NK-92 (cell line): ENCODE data around the gene PFDN1.

Source experiments
- DNase-seq: peaks from one replicate; lab custom pipeline; 2025; ENCODE audit not compliant: unreplicated experiment; lab: John Stamatoyannopoulos, UW

The PFDN1 gene

DNA sequence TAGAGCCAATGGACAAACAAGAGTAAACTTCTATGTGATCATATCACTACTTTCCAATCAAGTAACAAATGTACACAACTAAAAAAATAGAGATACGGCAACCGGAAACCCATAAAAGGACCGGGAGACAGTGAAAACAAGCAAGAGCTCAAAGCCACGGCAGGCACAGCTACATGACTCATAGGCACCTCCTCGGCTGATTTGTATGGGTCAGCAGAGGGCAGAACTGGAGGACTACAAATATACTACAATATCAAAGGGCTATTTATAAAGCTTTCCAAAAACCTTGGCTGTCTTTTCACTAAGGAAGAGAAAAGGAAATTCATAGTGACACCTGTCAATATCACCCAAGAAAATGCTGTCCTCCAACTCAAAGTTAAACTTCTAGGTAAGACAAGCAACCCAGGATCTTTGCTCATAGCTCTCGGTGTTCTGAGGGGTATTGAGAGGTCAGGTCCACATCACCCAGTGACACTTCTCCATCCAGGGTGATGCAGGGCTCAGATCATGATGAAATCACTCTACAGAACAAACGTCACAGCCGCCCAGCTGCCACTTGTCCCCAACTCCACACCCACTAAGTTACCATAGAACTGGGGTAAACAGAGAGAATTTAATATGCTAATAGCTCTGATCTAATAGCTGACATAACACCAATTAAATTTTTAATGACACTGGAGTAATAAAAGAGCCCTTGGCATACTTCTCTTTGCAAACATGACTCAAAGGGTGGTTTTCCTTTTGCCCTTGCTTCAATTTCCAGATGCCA lies 41.3 kb downstream of the PFDN1 start:
- no peak for DNase-seq

DNA sequence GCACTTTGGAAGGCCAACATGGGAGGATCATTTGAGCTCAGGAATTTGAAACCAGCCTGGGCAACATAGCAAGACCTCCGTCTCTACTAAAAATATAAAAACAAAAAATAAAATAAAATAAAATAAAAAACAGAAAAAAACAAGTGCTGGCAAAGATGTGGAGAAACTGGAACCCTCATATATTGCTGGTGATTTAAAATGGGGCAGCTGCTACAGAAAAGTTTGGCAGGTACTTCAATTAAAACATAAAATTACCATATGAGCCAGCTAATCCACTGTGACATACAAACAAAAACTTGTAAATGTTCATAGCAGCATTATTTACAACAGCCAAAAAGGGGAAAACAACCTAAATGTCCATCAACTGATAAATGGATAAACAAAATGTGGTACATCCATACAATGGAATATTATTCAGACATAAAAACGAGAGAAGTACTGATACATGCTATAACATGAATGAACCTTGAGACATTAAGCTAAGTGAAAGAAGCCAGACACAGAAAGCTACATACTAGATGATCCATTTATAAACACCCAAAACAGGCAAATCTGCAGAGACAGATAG lies 42.7 kb downstream of the PFDN1 start:
- no peak for DNase-seq

DNA sequence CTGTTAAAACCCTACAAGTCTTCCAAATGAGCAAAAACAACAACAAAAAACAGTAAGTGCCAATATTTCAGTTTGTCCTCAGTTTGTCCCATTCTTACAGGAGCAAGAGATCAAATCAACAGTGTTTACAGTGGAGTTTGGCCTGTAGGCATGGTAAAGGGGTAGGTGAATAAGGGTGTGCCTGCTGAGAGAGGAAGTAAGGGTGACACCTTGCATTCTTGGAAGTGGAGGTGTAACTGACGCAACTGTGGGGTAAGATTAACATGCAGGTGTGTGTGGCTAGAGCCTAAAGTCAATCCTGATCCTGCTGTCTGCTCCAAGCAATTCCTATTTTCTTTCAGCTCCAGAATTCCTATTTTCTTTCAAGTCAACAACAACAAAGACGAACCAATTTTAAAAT lies 43.4 kb downstream of the PFDN1 start:
- no peak for DNase-seq

DNA sequence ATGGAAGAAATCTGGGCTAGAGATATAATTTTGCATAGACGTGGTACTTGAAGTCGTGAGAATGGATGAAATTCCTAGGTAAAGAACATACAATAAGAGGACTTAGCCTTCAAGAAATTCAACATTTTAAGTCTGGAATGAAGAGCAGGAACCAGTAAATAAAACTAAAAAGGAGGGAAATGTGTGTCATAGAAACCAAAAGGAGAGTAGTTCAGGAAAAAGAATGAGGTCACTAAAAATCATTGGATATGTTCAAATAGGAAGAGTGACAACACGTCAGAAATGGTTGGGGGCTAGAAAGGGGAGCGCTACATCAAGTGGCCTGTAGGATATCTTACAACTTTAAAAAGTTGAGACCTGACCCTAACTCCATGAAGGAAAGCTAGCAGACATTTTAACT lies 44.0 kb downstream of the PFDN1 start:
- DNase-seq: no peak

DNA sequence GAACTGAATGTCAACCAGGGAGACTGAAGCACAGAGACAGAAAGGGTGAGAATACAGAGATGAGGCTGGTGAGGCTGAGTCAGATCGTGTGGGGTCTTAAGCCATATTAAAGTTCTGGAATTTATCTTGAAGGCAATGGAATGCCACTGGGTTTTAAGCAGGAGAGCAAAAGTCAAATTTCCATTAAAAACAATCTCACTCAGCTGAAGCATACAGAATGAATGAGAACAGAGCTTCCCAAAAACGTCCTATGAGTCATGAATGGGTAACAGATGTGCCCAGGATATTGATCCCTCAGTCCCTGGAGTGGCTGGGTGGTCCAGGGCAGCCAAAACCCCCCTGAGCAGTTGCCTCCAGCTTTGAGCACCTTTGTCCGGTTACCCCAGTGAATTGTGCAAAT lies 44.9 kb downstream of the PFDN1 start:
- no peak for DNase-seq

DNA sequence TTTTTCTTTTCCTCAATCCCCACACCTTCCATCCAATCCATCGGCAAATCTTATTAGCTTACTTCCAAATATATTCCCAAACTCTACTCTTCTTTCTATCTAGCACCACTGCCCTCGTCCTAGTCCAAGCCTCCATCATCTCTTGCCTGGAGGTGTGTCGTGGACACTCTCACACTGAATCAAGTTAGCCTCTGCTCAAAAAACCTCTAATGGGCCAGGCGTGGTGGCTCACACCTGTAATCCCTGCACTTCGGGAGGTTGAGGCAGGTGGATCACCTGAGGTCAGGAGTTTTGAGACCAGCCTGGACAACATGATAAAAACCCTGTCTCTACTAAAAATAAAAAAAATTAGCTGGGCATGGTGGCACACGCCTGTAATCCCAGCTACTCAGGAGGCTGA lies 46.2 kb downstream of the PFDN1 start:
- DNase-seq: no peak

DNA sequence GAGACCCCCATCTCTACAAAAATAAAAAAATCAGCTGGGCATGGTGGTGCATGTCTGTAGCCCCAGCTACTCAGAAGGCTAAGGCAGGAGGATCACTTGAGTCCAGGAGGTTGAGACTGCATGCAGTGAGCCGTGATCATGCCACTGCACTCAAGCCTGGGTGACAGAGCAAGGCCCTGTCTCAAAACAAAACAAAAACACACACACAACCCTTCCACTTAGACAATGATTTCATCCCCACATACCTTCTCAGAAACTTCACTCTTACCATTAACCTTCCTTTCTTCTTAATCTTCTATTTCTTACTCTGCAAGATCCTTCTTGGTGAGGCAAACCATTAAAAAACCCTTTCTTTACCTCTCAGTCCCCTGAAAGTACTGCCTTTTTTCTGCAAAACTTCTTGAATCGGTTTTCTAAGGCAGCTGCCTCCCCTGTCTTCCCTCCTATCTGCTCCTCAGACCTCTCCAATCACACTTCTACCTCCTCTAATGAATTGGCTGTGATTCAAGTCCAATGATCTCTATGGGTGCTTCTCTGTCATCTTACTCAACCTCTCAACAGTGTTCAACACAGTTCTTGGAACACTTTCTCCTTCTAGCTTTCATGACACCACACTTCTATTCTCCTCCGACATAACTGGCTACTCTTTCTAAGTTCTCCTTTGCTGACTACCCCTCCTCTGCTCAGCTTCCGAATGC lies 47.3 kb downstream of the PFDN1 start:
- DNase-seq: no peak

DNA sequence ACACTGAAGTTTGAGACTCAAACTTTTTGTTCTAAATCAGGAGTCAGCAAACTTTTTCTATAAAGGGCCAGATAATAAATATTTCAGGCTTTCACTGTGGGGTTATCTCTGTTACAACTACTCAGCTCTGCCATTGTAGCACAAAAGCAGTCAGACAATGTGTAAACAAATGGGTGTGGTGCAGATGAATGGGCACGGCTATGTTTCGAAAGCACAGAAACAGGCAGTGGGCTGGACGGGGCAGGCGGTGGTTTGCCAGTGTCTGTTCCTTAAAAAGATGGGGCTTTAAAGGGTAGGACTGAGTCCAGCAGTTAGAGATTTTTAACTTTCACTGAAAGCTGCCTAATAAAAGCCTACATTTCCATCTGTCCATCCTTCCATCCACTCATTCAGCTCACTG lies 48.9 kb downstream of the PFDN1 start:
- no peak for DNase-seq

DNA sequence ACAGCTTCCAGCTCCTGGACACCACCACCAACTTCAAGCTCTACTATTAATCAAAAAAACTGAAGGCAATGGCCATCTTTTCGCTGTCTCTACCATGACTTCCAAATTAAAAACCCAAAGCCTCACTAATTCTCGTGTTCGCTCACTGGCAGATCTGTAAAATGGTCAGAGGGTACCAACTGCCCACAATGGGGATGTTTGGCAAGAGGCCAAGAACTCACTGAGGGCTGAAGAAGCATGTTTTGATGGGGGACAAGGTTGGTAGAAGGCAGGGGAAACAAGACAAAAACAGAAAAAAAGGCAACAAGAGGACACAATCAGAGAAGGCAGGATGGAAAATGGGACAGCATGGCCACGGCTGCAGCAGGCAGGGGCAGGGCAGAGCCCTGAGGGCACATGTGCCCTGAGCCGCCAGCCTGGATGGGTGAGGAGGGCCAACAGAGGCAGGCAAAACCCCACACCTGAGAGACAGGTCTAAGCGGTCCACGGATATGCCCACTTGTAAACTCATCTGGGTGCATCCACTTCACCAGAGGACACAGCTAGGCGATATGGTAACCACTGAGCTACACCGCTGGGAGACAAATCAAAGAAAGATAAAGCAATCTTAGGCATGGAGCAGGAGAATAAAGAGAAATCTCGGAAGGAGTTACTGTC lies 50.3 kb downstream of the PFDN1 start:
- no peak for DNase-seq

DNA sequence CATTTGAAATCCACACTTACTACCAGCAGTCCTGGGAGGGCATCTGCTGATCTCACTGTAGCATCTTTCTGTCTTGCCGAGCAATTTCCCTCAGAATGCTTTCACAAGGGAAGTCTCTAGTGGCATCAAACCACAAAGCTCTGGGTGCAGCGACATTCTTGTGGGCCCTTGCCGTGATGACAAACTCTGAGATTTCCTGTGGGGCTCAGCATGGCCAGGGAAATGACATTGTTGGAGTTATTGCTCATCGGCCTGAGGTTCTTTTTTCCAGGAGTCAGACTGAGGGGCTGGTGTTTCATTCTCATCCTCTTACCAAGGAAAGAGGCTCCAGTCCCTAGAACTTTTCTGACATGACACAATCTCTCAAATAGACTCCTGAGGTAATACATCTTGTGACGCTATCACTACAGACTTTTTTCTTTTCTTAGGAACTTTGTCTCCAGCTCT lies 51.4 kb downstream of the PFDN1 start:
- DNase-seq: no peak

DNA sequence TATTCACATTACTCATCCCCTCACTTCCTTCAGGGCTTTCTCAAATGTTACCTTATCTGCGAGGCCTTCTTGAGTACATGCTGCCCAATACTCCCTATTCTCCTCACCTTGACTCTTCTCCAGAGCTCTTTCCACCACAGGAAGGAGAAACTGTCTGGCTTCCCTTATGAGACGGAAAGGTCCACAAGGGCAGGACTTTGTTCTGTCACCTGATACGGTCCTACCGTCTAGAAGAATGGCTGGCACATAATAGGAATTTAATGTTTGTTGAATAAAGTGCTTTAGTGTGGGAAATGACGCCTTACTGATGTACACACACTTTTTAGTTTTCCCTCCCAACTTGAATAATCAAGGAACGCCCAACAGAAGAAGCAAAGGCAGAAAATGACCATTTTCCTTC lies 52.5 kb downstream of the PFDN1 start:
- no peak for DNase-seq

DNA sequence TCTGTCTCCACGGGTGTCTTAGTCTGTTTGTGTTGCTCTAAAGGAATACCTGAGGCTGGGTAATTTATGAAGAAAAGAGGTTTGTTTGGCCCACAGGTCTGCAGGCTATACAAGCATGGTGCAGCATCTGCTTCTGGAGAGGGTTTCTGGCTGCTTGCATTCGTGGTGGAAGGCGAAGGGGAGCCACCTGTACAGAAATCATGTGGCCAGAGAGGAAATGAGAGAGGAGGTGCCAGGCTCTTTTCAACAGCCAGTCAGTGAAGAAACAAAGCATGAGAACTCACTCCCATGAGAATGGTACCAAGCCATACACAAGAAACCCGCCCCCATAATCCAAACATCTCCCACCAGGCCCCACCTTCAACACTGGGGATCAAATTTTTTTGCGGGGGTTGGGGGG lies 53.4 kb downstream of the PFDN1 start:
- no peak for DNase-seq

DNA sequence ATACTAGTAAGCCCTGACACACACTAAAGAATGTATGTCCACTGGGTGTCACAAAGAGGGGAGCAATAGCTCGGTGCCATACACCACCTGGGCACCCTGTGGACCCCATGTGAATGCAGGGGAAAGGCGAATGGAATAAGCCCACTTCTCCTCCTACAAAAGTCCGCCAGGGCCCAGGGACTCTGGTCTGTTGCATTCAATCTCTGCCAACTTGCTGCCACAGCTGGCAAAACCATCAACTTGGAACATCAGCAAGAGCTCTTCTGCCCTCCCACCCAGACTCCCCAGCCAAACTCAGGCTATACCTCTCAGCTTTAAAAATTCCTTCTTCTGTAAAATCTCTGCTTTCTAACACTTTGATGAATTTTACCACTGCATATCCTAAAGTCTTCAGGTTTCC lies 54.5 kb downstream of the PFDN1 start:
- DNase-seq: no peak

DNA sequence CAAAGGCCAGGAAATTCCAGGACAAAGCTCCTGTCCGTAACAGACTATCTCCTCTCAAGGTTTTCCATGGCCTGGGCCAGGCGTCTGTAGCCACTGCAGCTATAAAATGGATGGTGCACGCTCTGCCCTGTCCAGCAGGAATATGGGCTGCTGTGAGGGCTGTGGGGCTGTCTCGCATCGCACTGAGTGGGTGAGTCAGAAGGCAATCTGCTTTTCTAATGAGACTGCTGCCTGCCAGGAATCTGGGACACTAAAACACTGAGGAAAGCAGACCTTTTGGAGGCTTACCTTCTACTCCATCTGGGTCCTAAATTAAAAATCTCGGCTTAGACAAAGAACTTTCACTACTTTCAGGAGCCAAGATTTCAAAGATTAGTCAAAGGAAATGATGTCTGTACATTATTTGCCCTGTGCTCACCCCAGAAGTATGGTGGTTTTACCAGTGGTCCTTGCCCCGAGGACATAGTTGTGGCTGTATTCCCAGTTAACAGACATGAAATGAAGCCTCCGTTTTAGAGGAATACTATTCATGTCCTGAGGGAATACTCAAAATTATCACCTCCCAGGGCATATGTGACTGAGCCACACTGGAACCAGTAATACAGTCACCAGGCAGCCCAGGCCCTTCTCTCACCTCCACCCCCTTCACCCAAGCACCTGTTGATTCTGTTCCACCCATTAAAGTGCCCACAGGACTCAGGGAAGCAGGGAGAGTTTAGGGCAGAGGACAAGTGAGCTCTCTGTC lies 56.4 kb downstream of the PFDN1 start:
- no peak for DNase-seq

DNA sequence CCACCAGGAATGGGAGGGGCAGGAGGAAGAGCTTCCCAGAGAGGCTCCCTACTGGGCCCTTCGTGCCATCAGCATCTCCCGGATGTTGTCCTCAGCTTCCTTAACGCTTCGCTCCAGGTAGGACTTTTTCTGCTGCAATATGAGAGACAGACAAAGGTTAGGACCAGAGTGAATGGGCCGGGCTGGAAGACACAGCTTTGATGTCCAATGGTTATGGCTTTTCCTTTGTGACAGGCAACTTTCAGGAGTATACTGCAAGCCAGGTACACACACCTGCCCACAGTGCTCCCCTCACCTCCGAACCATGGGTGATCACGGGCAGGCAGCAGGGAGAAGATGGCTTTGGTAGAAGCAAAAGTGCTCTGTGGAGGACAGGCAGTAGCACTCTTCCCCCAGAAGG lies 57.0 kb downstream of the PFDN1 start:
- DNase-seq: no peak

DNA sequence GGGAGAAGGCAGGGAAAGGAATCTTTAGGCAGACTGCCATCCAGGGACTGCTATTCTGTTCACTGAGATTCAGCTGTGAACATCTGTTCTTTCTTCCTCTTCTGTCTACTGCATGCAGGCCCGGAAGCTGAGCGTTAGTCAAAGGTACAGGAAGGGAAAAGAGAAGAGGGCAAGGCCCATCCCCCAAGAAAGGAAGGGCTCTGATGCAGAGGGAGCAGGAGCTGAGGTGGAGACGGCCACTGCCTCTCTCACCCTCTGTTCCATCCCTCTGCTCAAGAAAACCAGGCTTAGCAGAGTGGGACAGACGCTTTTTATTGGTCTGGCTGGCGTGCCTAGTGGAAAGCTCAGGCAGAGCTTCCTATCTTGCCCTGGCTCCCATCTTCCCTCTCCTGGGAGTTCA lies 57.6 kb downstream of the PFDN1 start:
- DNase-seq: no peak

DNA sequence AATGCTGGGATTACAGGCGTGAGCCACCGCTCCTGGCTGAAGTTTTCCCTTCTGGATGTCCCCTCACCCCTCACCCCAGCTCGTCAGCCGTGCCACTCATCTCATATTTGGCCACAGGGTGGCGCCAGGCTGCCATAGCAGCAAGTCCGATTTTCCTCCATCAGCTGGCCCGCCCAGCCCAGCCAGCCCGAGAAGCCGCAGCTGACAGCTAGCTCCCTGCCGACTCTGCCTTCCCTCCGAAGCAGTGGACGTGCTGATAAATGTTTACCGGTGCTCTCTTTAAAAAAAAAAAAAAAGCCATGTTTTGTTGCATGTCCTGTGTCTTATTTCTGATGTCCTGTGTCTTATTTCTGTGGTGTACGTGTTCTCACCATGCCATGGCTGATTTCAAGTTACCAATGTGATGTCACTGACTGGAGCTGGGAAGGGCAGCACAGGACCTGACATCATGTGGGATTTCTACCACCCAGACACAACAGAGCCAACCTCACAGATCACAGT lies 58.3 kb downstream of the PFDN1 start:
- no peak for DNase-seq

DNA sequence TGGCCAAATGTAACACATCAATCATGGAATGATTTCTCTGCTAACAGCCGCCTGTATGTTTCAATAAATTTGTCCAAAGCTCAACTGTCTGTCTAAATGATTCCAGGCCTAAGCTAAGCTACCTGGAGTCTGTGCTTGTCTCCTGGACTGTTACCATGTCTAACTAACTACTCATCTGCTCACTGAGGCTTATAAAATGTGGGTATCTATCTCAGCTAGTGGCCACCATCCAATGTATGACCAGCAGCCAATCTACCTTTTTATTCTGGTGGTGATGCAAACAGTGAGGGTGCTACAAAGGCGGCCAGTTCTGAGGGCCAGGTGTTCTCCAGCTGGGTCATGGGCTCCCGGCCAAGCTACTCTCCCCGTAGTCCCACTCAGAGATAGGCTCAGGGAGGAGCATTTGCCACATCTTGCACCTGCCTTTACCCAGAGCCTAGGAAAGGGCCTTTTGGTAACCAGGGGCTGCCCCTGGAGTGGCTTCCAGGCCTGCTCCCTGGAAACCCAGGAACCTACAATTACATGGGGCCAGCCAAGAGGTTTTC lies 59.1 kb downstream of the PFDN1 start:
- no peak for DNase-seq

DNA sequence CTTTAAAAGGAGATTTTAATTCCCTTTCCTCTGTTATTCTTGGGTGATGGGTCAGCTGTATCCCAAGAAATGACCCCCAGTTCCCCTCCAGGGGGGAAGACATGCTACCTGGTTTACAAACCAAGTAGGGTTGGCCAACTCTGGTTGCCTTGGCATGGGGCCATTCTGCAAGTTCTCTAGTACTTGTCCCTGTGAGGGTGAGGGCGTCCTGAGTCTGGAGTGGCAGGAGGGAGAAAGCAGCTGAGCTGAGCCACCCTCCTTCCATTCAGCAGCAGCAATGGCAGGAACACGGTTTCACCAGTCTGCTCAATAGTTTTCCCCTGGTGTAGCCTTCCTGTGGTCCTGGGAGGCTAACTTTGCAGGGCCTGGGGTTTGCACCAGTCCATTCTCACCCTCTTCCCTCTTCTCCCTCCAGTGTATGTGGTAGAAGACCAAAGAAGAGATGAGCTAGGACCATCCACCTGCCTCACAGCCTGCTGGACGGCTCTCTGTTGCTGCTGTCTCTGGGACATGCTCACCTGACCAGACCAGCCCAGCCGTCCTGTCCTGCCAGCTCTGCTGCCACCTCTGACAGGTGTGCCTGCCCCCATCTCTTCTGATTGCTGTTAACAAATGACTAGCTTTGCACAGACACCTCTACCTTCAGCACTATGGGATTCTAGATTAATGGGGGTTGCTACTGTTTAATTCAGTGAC lies 59.9 kb downstream of the PFDN1 start:
- no peak for DNase-seq

DNA sequence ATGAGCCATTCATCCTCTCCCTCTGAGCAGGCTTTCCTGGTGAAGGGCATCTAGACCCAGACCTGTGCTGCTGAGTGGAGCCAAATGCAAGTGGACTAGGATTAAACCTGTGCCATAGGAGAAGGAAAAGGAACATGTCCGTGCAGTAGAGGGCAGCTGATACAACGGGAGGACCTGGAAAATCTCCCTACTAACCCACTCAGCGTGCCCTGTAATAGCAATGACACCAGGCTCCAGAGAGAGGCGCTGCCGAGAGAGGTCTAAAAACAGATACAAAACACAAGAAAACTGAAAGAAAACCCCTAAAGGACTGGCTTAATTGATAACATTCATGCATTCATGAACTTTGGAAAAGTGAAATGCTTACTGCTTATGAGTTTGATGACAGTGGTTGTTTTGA lies 60.8 kb downstream of the PFDN1 start:
- DNase-seq: no peak
